HEK293T (cell line): ENCODE results near the gene SPATA25.

Experiments
- ARNT ChIP-seq: fragments of 450-650 bp; IDR thresholded peaks from 2 replicates; pipeline ENCODE4 v1.6.1; 2017; ENCODE audit warnings: mild to moderate bottlenecking
- BHLHE40 ChIP-seq: fragments of 450-650 bp; IDR thresholded peaks from 2 replicates; pipeline ENCODE4 v1.6.1; 2016; ENCODE audit warnings: mild to moderate bottlenecking, moderate library complexity, borderline replicate concordance
- ELF4 ChIP-seq: fragments of 450-650 bp; IDR thresholded peaks from 2 replicates; pipeline ENCODE4 v1.6.1; 2017; ENCODE audit warnings: antibody characterized with exemption
- FOXA1 ChIP-seq: fragments of 450-650 bp; IDR thresholded peaks from 2 replicates; pipeline ENCODE4 v1.6.1; 2016; ENCODE audit warnings: mild to moderate bottlenecking
- FOXM1 ChIP-seq: fragments of 450-650 bp; IDR thresholded peaks from 2 replicates; pipeline ENCODE4 v1.6.1; 2017; ENCODE audit warnings: mild to moderate bottlenecking, borderline replicate concordance
- NFRKB ChIP-seq: fragments of 450-650 bp; IDR thresholded peaks from 2 replicates; pipeline ENCODE4 v1.6.1; 2016; ENCODE audit warnings: mild to moderate bottlenecking, moderate library complexity
- SP1 ChIP-seq: fragments of 450-650 bp; IDR thresholded peaks from 2 replicates; pipeline ENCODE4 v1.6.1; 2017
- SUZ12 ChIP-seq: fragments of 450-650 bp; IDR thresholded peaks from 2 replicates; pipeline ENCODE4 v1.6.1; 2016; ENCODE audit warnings: mild to moderate bottlenecking
- TARDBP ChIP-seq: fragments of 450-650 bp; IDR thresholded peaks from 2 replicates; pipeline ENCODE4 v1.6.1; 2016

DNA sequence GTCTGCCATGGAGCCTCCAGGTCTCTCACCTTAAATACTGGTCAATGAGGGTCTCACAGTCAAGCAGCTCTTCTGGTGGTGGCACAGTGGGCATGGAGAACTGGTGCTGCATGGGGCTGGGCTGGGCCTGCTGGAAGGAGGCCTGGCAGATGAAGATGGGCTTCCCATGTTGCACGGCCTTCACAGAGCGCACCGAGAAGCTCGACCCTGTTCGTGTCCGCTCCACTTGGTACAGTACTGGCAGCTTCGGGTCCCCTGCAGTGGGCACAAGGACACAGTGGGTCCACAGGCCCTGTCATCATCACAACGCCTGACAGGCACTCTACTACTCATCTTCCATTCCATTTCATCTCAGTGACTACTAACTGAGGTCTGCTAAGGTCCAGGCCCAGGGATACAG is 39.0 kb downstream of the SPATA25 start:
- TF ChIP-seq SP1 (no peak), TARDBP (no peak), BHLHE40 (no peak), FOXM1 (no peak), SUZ12 (no peak), NFRKB (no peak), ARNT (no peak), ELF4 (no peak), FOXA1 (no peak)
